ENCODE results near the gene SLC35A5. TPM values are rescaled to one million over a fixed set of nuclear protein-coding genes. Genes with fewer than 3 reads are reported as not detected.
A peak's percentile ranks its signal among the peaks of the same experiment; 100 is the strongest.
"Not testable (repeated sequence)": the region's sequence is repeated elsewhere in the genome, so short reads cannot be mapped to it uniquely, and the experiment has no call there.

The SLC35A5 gene
- total RNA-seq, 1 donor from 2014 or later = 30.0 TPM

DNA sequence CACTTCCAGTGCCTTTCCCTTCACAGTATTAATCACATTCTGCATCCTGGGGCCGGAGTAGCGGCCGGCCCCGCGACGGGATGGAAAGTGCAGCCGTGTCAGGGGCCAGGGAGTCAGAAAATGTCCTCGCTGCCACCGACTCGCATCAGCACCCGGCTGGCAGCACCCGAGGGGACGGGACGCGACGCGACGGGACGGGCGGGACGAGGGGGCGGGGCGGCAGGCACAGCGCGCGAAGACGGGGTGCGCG, 436 bp upstream of the SLC35A5 start:
- Mint-ChIP-seq H3K27ac (ENCODE audit: unreplicated experiment) (peak overlapping the region; percentile 94), H3K4me3 (ENCODE audit: unreplicated experiment) (peak overlapping the region; percentile 97), H3K36me3 (ENCODE audit: low read depth, unreplicated experiment) (peaks cover 10% of the 10 kb centered on the region), H3K4me1 (ENCODE audit: unreplicated experiment) (peaks cover 19% of the 10 kb centered on the region), H3K9me3 (ENCODE audit: unreplicated experiment) (no peaks in the 10 kb centered on the region), H3K27me3 (ENCODE audit: unreplicated experiment) (peaks cover 9% of the 10 kb centered on the region)
- TF ChIP-seq, protein P1, sequence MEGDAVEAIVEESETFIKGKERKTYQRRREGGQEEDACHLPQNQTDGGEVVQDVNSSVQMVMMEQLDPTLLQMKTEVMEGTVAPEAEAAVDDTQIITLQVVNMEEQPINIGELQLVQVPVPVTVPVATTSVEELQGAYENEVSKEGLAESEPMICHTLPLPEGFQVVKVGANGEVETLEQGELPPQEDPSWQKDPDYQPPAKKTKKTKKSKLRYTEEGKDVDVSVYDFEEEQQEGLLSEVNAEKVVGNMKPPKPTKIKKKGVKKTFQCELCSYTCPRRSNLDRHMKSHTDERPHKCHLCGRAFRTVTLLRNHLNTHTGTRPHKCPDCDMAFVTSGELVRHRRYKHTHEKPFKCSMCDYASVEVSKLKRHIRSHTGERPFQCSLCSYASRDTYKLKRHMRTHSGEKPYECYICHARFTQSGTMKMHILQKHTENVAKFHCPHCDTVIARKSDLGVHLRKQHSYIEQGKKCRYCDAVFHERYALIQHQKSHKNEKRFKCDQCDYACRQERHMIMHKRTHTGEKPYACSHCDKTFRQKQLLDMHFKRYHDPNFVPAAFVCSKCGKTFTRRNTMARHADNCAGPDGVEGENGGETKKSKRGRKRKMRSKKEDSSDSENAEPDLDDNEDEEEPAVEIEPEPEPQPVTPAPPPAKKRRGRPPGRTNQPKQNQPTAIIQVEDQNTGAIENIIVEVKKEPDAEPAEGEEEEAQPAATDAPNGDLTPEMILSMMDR (IDR thresholded peaks at IDR 0.05; ENCODE audit: unreplicated experiment) = no peak
- no peak for DNase-seq (ENCODE audit: low spot score)

DNA sequence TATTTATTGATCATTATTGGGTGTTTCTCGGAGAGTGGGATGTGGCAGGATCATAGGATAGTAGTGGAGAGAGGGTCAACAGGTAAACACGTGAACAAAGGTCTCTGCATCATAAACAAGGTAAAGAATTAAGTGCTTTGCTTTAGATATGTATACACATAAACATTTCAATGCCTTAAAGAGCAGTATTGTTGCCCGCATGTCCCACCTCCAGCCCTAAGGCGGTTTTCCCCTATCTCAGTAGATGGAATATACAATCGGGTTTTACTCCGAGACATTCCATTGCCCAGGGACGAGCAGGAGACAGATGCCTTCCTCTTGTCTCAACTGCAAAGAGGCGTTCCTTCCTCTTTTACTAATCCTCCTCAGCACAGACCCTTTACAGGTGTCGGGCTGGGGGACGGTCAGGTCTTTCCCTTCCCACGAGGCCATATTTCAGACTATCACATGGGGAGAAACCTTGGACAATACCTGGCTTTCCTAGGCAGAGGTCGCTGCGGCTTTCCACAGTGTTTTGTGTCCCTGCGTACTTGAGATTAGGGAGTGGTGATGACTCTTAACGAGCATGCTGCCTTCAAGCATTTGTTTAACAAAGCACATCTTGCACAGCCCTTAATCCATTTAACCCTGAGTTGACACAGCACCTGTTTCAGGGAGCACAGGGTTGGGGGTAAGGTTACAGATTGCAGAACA, 2.5 kb downstream of the SLC35A5 start:
- not testable (repeated sequence) for DNase-seq (ENCODE audit: low spot score); H3K36me3 Mint-ChIP-seq (ENCODE audit: low read depth, unreplicated experiment); H3K27me3 Mint-ChIP-seq (ENCODE audit: unreplicated experiment); H3K9me3 Mint-ChIP-seq (ENCODE audit: unreplicated experiment); H3K4me3 Mint-ChIP-seq (ENCODE audit: unreplicated experiment); H3K27ac Mint-ChIP-seq (ENCODE audit: unreplicated experiment)
- peaks cover 16% of the 10 kb centered on the region for H3K4me1 Mint-ChIP-seq (ENCODE audit: unreplicated experiment)

- H3K4me3 Mint-ChIP-seq (ENCODE audit: unreplicated experiment) = no peak overlapping the region
These were observed 3.1 kb downstream of the SLC35A5 start for GRCh38 chr3:112564940-112565305.

DNA sequence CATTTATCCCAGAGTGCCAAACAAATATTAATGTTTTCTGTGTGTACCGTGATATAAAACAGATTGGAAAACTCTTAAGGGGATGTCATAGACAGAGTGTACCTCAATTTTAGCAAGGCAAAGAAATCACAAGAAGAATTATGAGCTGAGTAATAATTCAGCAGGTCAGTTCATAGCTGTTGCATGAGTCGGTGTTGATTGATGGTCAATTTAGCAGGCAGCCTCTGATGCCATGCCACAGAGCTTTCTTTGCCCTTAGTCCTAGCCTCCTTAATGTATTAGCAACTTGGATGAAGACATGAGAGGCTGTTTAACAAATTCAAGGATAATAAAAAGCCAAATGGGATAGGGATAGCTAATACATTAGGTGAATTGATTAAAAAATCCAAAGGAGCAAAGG, 6.8 kb downstream of the SLC35A5 start:
- Mint-ChIP-seq H3K27me3 (ENCODE audit: unreplicated experiment) (no peaks in the 10 kb centered on the region), H3K9me3 (ENCODE audit: unreplicated experiment) (no peaks in the 10 kb centered on the region), H3K4me3 (ENCODE audit: unreplicated experiment) (no peak overlapping the region), H3K4me1 (ENCODE audit: unreplicated experiment) (peaks cover 7% of the 10 kb centered on the region), H3K27ac (ENCODE audit: unreplicated experiment) (no peak overlapping the region), H3K36me3 (ENCODE audit: low read depth, unreplicated experiment) (peaks cover 4% of the 10 kb centered on the region)
- TF ChIP-seq, protein P1 (IDR thresholded peaks at IDR 0.05; ENCODE audit: unreplicated experiment) = no peak
- no peak for DNase-seq (ENCODE audit: low spot score)

More at GRCh38 chr3:112564940-112565305, 3.1 kb downstream of the SLC35A5 start:
- Mint-ChIP-seq H3K27ac (ENCODE audit: unreplicated experiment) (no peak overlapping the region), H3K36me3 (ENCODE audit: low read depth, unreplicated experiment) (peaks cover 4% of the 10 kb centered on the region), H3K9me3 (ENCODE audit: unreplicated experiment) (no peaks in the 10 kb centered on the region), H3K27me3 (ENCODE audit: unreplicated experiment) (peaks cover 9% of the 10 kb centered on the region), H3K4me1 (ENCODE audit: unreplicated experiment) (peaks cover 11% of the 10 kb centered on the region)
- no peak for DNase-seq (ENCODE audit: low spot score)
- TF ChIP-seq, protein P1 (IDR thresholded peaks at IDR 0.05; ENCODE audit: unreplicated experiment) = no peak

- no peak overlapping the region for H3K4me3 Mint-ChIP-seq (ENCODE audit: unreplicated experiment)
- TF ChIP-seq, protein P1 (IDR thresholded peaks at IDR 0.05; ENCODE audit: unreplicated experiment) = no peak
- no peaks in the 10 kb centered on the region for H3K27me3 Mint-ChIP-seq (ENCODE audit: unreplicated experiment)
- no peak for DNase-seq (ENCODE audit: low spot score)
- peaks cover 7% of the 10 kb centered on the region for H3K4me1 Mint-ChIP-seq (ENCODE audit: unreplicated experiment)
- no peaks in the 10 kb centered on the region for H3K9me3 Mint-ChIP-seq (ENCODE audit: unreplicated experiment)
- peaks cover 4% of the 10 kb centered on the region for H3K36me3 Mint-ChIP-seq (ENCODE audit: low read depth, unreplicated experiment)
- H3K27ac Mint-ChIP-seq (ENCODE audit: unreplicated experiment) = no peak overlapping the region
These were observed 7.4 kb downstream of the SLC35A5 start for GRCh38 chr3:112569265-112569664.
